A204.1 (cell line): ENCODE measurements around the gene ZNF276.
"Not testable (repeated sequence)": the region's sequence is repeated elsewhere in the genome, so short reads cannot be mapped to it uniquely, and the experiment has no call there.

Experiments
- FAIRE-seq: peaks from 2 replicates; lab custom pipeline; 2012; peaks lifted over from hg19 to GRCh38; lab: Jason Lieb, UNC

ZNF276 gene, protein sequence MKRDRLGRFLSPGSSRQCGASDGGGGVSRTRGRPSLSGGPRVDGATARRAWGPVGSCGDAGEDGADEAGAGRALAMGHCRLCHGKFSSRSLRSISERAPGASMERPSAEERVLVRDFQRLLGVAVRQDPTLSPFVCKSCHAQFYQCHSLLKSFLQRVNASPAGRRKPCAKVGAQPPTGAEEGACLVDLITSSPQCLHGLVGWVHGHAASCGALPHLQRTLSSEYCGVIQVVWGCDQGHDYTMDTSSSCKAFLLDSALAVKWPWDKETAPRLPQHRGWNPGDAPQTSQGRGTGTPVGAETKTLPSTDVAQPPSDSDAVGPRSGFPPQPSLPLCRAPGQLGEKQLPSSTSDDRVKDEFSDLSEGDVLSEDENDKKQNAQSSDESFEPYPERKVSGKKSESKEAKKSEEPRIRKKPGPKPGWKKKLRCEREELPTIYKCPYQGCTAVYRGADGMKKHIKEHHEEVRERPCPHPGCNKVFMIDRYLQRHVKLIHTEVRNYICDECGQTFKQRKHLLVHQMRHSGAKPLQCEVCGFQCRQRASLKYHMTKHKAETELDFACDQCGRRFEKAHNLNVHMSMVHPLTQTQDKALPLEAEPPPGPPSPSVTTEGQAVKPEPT

DNA sequence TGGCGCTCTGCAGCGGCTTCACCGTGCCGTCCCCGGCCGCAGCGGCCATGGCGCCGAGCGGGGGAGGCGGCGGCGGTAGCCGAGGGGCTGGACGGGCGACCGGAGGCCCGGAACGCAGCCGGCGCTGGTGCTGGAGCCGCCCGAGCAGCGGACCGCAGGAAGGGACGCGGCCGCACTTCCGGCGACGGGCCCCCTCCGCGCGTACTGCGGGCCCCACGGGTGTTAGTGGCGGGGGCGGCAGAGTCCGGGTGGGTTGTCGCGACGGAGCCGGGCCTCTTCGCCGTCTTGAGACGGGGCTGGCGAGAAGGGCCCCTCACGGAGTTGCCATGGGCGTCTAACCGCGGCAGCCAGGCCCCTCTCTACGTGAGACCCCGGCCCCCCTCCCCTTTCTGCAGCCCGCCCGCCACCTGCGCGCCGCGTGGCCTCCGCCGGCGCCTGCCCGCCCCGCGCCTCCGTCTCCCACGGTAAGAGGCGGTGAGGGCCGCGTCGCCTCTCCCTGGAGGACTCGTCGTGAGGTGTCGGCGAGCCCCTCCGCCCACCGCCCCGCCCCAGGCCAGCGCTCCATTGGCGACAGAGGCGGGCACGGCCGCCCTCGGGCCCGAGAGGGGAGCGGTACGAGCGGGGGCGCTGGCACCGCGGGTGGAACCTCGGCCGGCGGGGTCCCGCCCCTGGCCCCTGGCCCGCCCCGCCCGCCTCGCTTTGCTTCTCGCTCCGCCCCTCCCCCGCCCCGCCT lies at the start of gene ZNF276, which contains the start of gene VPS9D1:
TSS of gene ZNF276 (plus strand) at position 725 of the 733 bp plus-strand sequence. CDS start 104 bp downstream, outside the sequence.
TSS of gene VPS9D1 (minus strand) at position 86 of the 733 bp plus-strand sequence. CDS start at position 49, 37 bp downstream.
- FAIRE-seq = no peak

GRCh38 chr16:89671565-89671964 lies 49.8 kb upstream of the ZNF276 start:
- FAIRE-seq = not testable (repeated sequence)

DNA sequence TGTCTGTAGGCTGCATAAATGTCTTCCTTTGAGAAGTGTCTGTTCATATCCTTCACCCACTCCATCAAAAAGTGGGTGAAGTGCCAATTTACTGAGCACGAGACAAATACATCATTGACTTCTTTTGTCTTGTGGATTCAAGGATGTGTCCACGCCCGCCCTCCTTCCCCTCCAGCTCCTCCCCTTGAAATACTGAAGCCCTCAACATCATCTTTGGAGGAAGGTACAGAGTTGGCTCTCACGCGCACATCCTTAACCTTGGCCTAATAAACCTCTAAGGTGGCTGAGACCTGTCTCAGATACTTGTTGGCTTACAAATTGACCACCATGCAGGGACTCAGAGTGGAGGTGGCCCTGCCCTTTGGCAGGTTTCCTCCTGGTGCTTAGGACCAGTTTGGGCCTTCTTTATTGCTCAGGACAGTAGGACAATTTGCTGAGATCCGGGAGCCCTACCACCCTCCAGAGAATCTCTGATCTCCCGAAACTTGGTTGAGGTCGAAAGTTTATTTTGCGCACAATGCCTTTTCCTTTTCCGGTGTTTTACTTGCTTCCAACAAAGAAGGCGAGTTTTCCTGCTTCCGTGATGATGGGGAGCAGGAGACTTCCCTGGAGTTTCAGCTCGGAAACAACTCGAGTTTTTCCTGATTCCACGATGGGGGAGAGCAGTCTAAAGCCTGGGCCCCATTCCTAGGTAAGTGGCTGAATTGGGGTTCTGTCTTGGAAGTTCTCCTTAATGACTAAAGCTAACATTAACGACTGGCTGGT lies 49.0 kb upstream of the ZNF276 start:
- FAIRE-seq = no peak

GRCh38 chr16:89678258-89678657 lies 43.1 kb upstream of the ZNF276 start:
- no peak for FAIRE-seq

- FAIRE-seq = no peak
Observed at GRCh38 chr16:89685916-89686315, 35.4 kb upstream of the ZNF276 start.

- no peak for FAIRE-seq
Observed at GRCh38 chr16:89686520-89687091, 34.7 kb upstream of the ZNF276 start, which contains the start of gene CDK10. CDK10 (plus strand) TSS chr16:89686689; CDS start chr16:89686711, 22 bp downstream.

DNA sequence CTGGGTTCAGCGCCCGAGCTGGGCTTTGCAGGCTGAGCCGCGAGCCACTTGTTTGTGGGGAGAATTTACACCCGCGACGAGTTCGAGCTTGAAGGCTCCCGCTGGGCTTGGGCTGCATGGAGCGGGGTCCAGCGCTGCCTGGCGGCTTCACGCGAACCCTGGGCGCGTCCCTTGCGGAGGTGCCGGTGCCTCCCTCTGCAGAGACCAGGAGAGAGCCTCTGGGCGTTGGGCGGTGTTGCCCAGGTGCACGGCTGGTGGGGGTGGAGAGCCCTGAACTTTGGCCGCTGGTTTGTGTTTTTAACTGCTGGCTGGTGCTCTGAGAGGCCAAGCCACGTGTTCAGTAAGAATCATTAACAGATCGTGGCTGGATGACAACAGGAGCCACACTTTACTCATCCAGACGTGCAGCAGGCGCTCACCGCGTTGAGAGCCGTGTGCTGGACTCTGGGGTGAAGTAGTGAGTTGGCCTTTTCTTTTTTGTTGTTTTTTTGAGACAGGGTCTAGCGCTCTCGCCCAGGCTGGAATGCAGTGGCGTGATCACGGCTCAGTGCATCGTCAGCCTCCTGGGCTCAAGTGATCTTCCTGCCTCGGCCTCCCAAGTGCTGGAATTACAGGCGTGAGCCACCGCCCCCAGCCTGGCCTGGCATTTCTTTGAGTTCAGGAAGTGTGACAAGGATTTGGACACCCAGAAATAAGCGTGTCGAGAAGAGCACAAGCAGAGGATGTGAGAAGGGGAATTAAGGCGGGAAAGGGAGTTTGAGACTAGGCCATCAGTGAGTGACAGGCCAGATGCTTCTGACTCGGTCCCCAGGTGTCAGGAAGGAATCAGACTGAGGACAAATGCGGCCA lies 34.0 kb upstream of the ZNF276 start:
- FAIRE-seq = no peak

- FAIRE-seq = no peak
Observed at GRCh38 chr16:89688395-89688794, 32.9 kb upstream of the ZNF276 start.

DNA sequence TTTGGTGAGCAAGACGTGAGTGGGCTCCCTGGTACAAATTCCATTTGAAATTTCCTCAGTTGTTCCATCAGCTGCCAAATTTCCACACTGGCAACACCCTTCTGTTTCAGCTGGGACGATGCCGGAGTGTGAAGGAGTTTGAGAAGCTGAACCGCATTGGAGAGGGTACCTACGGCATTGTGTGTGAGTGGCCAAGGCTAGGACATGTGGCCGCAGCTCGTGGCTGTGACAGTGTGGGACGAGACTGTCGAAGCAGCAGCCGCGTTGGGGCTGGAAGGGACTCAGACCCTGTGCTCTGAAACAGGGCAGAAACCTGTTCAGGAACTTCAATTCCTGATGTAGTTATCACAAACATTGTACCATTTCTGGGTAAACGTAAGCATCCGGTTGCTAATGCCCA lies 32.2 kb upstream of the ZNF276 start:
- FAIRE-seq = no peak

GRCh38 chr16:89689621-89690020 lies 31.7 kb upstream of the ZNF276 start:
- FAIRE-seq = not testable (repeated sequence)

DNA sequence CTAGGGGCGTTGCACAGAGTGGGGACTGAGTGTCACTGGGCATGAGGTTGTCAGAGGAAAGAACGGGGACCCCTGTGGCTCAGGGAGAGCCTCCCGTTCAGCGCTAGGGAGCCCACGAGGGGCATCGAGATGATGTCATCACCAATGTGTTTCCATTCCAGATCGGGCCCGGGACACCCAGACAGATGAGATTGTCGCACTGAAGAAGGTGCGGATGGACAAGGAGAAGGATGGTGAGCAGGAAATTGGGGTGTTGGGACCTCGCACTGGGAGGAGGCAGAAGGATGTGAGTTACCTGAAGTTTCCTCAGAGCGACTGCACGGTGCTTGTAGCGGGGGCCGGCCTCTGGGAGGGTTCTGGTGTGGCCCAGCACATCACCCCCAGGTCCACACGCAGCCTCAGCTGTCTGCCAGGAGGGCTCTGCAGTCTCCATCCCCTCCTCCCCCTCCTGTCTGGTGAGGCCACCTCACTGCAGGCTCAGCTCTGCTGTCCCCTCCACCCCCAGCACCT lies 30.9 kb upstream of the ZNF276 start:
- no peak for FAIRE-seq

GRCh38 chr16:89691231-89691985 lies 29.9 kb upstream of the ZNF276 start:
- FAIRE-seq = no peak

DNA sequence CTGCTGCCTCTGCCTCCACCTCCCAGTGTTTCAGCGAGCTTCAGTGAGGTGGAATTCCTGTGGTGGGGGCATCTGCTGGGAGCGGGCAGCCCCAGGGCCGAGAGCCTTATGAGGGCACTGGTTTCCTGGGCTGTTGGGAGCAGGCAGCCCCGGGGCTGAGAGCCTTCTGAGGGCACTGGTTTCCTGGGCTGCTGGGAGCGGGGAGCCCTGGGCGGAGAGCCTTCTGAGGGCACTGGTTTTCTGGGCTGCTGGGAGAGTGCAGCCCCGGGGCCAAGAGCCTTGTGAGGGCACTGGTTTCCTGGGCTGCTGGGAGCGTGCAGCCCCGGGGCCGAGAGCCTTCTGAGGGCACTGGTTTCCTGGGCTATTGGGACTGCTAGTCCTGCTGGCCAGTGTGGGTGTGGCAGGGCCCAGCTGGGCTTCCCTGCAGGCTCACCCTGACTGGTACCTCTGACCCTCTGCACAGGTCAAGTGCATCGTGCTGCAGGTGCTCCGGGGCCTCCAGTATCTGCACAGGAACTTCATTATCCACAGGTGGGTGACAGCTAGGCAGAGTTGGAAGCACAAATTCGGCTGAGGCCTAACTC lies 29.3 kb upstream of the ZNF276 start:
- FAIRE-seq = no peak

GRCh38 chr16:89693289-89693731 lies 28.0 kb upstream of the ZNF276 start:
- FAIRE-seq = no peak

GRCh38 chr16:89693931-89694783 lies 27.2 kb upstream of the ZNF276 start:
- FAIRE-seq = no peak

- FAIRE-seq = not testable (repeated sequence)
Observed at GRCh38 chr16:89694784-89695085, 26.6 kb upstream of the ZNF276 start.

DNA sequence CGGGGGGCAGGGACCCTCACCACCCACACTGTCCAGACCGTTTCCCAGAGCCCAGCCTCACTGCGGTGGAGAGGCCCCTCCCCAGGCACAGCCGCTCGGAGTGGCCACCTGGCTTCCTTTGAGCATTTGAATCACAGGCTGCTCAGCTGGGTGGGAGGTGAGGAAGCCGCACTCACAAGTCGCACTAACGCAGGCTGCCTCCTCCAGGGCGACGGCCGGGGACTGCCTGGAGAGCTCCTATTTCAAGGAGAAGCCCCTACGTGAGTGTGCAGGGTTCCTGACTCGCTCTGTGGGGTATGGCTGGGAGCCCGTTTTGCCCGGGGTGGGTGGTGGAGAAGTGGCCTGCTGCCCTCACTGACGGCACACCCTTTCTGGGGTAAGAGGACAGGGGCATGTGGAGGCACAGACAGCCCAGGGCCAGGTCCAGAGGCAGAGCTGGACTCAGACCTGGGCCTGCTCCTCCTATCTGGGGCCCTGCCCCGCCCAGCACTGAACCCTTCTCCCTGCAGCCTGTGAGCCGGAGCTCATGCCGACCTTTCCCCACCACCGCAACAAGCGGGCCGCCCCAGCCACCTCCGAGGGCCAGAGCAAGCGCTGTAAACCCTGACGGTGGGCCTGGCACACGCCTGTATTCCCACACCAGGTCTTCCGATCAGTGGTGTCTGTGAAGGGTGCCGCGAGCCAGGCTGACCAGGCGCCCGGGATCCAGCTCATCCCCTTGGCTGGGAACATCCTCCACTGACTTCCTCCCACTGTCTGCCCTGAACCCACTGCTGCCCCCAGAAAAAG lies 26.1 kb upstream of the ZNF276 start:
- no peak for FAIRE-seq
